Peyer's patch (tissue), 4 donors: Measurements from ENCODE around the gene CACNA1G.

ENCODE experiments used
- CTCF ChIP-seq, 6 experiments: fragments of 450-650 bp in 4 of 6; fragments of 200-600 bp in 2 of 6; sonication (generic) in 1 of 6; IDR thresholded peaks; one replicate each; pipeline ENCODE4 v1.5.1; 2017 to 2019; ENCODE audit warnings: antibody characterized with exemption in 6 of 6, mild to moderate bottlenecking in 3 of 6, moderate library complexity in 1 of 6
- POLR2A ChIP-seq, 2 donors: fragments of 450-650 bp; IDR thresholded peaks; one replicate each; pipeline ENCODE4 v1.5.1; 2017; ENCODE audit warnings: antibody characterized with exemption in 2 of 2, mild to moderate bottlenecking in 2 of 2, moderate library complexity in 2 of 2

GRCh38 chr17:50634915-50635731 is 74.6 kb downstream of the CACNA1G start:
- TF ChIP-seq CTCF (IDR thresholded peaks at IDR 0.05) (peak in 2 of 6 experiments; percentile 19 to 22), POLR2A (IDR thresholded peaks at IDR 0.05) (no peak)
